GF-D8 (cell line): ENCODE measurements around the gene PLEKHA6.

Source experiments
- DNase-seq: peaks from one replicate; lab custom pipeline; 2025; lab: John Stamatoyannopoulos, UW

The PLEKHA6 gene

DNA sequence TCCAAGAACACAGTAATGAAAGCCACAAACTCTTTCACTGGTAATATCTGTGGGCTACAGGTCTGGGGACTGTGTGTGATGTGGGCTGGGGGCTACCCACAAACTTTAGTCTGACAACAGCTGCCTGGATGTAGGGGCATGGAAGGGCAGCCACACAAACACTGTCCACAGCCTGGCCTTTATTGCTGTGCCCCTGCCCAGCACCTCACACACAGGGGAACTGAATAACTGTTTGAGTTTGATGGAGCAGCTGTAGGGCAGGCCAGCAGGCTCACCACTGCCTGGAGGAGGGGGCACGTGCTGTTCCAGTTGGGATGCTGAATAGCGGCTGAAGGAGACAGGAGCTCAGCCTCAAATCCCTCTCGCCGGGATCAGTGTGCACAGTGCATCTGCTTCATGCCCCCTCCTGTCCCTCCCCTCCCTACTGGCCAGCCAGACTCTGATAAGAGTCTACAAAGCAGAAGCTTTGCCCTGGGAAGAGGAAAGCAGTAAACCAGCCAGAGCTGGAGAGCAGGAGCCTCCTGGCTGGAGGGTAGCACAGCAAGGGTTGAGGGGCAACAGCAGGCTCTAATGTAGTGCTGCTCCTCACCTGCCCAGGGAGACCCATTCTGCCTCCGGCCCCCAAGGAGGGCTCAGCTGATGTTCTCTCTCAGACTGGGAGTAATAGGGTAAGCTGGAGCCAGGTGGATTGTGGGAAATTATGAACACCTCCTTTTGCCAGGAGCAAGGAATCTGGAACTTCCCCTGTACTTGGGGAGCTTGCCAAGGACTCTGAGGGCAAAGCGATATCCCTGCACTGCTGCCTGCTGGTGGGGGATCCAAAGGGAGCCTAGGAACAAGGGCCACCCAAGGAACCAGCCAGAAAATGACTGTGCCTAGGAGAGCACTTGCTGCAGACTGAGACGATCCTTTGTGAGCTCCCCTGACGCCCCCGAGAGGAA lies 75.7 kb downstream of the PLEKHA6 start:
- DNase-seq = no peak

DNA sequence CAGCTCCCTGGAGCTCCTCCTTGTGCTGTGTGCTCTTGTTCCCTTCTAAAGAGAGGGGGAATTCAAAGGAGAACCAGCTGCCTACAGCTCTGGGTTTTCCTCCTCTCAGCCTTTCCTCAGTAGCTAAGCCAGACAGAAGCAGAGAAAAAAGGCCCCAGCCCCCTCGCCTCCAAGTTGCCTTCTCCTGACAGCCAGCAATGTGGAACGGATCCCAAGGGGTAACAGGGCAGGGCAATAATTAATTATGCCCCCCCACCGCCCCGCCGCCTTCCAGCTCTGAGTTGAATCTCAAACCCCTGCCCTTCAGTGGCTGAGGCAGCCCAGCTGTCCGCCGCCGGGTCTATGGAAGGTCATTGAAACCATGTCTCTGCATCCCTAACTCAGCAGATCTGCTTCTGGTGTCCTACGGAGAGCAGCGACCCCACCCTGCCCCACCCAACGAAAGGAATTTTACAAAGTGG lies 76.9 kb downstream of the PLEKHA6 start:
- DNase-seq = no peak

DNA sequence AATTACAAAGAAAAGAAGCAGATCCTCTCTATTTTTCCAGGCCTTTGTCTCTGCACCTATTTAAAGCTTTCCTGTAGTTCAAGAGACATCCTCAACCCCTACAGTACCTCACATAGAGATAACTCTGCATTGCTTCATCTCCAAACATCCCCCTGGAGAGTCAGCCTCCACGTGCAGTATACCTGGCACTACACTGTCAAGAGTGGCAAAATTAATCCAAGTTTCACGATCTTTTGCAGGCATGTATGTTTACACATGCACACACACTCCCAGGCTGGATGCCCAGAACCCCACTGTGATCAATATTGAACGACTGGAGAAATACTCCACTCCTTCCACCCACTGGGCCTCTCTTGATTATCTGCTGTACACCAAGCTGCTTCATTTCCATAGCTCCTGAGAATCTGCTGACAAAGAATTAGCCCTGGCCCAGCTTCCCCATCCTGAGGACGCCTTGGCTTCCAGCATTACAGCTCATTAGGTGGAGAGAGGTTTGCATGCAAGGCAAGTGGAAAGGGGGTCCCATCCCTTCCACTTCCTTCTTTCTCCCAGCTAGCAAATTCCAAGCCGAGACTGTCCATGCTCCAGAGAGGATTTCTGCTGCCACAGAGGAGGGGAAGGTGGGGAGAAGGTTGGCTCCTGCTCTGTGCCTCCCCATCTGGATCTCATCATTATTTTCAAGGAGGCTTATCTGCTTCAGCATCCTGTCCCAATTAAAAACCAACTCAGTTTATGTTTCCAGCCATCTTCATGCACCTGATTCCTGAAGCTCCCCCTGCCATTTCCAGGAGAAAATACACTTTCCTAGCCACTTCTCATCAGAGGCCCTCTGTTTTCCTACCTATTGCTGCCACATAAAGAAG lies 79.4 kb downstream of the PLEKHA6 start:
- DNase-seq = no peak

DNA sequence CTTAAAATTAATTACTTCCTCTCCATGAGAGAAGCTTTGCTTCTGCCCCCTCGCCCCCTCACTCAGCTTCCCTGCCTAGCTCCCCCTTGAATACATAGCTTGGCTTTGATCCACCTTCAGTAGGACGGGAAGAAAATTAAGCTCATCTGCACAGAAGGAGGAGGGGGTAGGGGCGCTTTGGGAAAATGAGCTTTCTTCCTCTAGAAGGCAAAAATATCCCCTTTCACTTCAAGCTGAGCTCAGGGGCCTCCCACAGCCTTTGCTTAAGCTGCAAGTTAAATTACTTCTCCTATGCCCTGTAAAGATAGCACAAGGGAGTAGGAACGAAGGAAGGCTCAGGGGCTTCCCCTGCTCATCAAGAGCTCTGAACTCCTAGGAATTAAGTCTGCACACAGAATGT lies 80.8 kb downstream of the PLEKHA6 start:
- DNase-seq = no peak

DNA sequence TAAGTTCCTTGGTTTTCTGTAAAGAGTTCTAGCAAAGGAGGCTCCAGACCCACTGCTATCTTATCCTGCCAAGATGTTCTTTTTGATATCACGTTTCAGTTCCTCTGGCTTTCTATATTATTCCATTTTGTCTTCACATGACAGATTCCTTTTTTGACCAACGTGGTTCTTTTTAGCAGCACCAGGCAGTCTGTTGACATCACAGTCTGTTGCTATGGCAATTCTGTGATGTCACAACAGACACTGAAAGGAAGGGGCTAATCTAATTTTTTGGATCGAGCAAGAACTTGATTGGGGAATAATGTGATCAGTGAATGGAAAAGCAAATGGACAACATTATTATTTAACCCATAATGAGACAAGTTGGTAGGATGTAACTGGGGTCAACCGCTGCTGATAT lies 81.5 kb downstream of the PLEKHA6 start:
- DNase-seq = no peak

DNA sequence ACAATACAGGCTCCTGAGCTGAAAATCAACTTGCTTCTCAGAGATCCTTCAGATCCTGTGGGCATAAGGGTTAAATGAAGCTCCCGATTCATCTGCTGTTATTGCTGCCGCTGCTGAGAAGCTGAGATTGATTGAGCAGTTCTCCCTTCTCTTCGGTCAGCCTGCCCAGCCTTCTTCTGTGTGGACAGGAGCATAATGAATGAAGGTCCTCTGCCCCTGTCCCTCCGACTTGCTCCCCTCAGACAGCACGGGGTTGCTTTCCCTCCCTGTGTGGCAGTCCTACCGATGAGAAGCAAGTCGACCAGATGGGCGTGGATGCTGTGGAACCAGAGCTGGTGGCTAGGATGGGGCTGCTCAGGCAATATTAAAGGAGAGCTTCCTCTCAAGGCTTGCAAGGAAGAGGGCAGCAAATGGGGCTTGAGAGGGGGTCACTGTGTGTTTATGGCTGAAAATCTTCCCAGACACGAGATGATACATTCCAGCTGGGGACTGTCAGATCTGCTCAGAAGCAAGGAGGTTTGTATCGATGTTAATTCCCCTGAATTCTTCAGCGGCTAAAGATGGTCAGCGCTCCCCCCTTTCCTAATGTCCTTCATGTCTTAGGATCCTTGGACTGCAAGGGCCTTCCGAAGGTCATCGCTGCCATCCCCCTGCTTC lies 82.0 kb downstream of the PLEKHA6 start:
- no peak for DNase-seq

DNA sequence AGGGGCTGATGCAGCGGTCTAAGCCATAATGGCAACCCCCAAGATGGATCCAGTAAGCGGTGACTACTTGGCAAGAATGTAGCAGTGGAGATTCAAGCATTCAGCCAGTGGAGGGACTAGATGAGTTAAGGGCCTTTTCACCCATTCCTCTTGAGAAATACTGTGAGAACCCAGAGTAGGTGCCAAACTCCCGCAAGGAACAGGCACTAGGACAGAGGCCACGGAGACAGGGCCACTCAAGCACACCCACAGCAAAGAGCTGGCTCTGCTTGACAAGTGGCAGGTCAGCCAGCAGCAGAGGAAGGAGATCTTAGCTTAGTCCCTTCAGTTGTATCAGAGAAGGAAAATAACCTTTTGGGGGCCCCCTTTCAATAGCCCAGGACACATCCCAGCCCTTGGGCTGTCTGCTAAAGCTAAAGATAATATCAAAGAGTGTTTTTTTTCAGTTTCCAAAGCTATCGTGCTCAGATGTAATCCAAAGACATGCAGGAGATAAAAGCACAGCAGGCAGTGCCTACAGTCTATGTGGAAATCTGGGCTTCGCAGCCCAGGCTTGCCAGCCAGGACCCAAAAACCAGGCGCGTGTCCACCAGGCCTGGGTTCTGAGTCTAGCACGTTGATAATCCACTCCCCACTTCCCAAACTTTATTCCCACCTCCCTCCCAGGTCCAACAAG lies 83.9 kb downstream of the PLEKHA6 start:
- no peak for DNase-seq

DNA sequence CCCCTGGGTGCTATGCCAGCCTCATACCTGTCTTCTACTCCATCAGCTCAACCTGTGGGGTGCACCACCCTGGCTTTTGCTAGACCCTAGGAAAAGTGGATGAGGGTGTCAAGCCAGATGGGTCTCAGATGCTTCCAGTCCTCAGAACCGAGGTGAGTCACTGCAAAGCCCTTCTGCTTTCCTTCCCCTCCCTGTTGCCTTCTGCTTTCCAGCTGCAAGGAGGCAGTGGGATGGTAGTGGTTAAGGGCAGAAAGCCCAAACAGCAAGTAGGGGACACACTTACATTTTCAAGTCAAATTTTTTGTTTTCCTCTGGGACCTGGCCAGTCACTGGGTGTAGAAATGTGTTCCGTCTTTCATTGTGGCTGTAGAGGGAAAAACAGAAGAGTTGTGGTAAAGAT lies 85.3 kb downstream of the PLEKHA6 start:
- DNase-seq = no peak

DNA sequence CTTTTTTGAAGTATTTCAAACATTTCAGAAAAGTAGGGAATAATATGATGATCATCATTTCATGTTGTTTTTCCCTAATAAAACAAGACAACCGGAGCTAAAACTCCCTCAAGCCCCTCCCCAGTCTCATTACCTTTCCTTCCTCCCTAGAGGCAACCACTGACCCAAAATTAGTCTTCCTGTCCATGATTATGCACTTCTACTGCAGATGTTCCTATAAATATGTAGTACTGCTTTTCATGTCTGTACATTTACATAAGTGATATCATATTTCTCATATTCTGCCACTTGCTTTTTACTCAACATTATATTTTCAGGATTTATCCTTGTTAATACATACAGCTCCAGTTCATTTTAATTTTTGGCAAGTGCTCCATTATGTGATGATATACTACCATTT lies 87.2 kb downstream of the PLEKHA6 start:
- no peak for DNase-seq

DNA sequence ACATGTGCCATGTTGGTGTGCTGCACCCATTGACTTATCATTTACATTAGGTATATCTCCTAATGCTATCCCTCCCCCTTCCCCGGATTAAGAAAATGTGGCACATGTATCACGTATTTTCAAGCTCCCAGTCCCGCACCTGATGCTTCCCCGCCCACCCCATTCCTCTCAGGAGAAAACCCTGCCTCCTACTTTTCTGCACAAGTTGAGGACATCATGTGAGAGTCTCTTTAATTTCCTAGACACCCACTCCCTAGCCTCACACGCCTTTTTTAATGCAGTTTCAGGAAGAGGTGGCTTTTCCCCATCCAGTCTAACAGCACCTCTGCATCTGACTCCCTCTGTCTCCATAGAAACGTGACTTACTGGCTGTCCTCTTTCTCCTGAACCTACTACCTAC lies 87.8 kb downstream of the PLEKHA6 start:
- no peak for DNase-seq

DNA sequence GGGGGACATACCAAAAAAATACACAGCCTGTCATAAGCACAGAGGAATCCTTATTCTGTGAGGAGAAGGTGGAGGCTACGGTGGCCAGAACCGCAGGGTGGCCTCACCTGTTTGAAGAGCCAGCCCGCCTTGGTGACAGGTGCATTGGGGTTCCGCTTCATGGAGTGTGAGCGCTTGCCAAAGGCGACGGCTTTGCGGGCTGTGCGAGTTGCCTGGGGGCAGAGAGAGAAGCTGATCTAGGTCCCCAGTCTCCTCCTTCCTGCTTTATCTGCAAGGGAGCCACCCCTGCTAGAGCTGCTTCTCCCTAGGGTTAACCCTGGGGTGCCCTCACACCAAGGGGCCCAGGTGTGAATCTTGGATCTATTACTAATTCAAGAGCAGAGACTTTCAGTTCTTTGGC lies 91.6 kb downstream of the PLEKHA6 start:
- no peak for DNase-seq

DNA sequence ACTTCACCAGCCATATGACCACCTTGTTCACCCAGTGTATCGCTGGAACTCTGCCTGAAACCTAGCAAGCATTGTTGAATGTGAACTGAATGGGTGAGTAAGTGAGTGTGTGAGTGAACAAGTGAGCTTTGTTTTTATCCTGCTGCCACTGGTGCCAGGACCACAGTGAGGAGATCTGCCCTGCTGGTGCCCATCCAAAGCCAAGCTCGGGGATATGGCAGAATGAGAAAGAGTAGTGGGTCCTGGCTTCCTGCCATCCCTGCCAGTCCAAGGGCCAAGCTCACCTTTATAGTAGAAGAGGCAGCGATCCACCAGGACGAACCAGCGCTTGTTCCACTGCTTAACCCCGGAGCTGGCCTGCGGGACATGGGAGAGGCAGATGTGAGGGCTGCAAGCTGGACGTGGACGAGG lies 92.5 kb downstream of the PLEKHA6 start:
- no peak for DNase-seq

DNA sequence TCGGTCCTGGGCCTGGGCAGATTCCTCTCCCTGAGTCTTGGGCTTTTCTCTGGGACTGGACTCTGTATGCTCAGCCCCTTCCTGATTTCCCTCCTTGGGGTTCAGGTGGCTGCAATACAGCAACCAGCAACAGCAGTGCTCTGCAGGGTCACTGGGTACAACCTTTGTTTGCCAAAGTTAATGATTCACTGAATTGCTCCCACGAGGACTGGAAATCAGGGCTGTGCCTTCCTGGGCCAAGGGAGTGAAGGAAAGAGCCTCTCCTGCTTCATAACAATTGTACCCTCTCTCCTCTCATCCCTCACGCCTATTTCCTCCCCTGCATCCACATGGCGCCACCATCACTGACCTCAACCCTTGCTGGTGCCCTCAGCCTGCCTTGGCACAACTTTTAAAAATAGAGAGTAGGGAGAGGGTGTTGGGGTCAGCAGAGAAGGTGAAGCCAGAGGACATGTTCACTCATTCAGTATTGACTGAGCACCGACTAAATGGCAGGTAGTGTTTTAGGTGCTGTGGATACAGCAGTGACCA lies 93.2 kb downstream of the PLEKHA6 start:
- no peak for DNase-seq

DNA sequence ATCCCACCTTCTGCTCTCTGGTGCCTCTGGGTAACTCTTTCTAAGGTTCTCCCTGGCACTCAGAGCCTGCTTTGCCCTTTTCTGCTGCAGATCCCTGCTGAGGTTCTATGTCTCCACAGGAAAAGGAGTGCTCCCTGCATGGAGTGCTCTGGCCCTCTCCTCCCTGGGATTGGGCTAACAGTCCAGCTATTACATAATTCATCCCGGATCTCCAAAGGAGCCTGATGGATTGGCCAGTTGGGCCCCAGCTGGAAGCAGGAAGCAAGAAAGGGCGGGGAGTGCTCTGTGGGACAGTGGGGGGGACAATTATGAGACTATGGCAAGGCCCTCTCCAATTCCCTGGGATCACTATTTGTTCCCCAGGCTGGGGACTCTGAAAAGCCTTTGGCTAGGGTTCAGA lies 94.1 kb downstream of the PLEKHA6 start:
- no peak for DNase-seq

DNA sequence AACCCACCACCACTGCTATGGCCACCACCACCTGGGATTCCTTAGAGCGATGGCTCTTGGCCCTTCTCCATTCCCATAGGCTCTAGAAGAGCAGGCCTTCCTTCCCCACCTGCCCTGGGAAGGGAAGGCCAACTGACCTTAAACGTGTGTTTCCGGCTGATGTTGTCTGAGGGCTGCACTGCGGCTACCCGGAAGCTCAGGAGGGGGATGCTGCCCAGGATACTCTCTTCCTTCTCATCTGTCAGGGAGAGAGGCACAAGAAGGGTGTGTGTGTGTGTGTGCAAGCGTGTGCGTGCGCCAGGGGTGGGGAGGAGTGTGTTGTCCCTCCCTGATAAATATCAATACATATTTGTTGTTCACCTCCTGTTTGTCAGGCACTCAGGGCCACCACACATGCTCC lies 94.9 kb downstream of the PLEKHA6 start:
- no peak for DNase-seq

DNA sequence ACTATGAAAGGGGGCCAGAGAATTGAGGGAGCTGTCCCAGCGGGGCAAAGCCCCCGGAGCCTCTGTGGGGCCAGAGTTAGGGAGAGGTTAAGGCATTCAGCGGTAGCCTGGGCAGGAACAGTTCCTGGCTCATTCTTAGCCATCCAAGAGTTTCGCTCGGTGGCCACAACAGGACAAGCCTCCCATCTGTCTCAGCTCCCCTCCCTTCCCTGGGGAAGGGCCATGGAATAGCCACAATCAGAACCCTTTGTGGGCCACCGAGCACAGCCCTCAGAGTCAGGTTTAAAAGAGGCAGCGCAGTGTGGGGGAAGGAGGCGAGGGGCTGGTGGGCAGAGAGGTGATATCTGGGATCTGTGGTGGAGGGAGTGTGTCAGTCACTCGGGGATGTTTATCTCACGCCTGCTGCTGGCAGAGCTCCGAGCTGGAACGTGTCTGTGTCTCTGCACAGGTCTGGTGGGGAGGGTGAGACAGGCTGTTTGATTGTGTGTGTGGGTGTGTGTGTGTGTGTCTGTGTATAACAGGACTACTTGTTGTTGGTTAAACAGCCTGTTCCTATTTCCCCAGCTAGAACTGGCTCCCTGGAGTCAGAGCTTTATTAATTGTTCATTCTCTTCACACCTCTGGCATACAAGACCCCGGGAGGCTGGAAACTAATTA lies 96.3 kb downstream of the PLEKHA6 start:
- DNase-seq = no peak

DNA sequence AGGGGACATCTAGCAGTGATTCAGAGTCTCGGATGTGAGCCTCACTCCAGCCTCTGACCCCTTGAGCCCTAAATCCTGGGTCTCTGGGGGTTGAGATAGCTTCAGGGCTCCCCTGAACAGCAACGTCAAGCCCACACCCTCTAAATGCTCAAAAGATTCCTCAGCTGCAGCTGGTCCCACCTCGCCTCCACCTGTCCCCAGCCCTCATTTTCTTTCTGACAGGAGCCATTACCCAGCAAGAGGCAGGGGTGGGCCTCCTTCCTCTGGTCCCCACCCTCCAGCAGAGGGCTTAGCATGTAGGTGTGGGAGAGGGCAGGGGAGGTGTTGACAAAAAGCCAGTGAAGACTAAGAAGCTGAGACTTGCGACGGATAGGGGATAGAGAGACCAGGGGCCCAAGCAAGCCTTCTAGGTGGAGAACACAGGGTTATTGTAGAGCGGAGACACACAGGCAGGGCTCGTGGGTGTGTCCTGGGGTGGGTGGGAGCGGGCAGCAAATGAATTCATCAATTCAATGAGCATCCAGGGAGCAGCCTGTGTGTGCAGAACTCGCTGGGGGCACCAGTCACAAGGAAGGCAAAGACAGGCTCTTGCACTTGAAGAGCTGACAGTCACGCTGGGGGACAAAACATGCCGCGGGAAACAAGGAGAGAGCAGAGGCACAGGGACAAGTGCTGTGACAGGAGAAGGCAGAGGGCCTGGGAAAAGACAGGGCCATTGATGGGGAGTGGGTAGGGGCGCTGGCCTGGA lies 97.0 kb downstream of the PLEKHA6 start:
- no peak for DNase-seq

DNA sequence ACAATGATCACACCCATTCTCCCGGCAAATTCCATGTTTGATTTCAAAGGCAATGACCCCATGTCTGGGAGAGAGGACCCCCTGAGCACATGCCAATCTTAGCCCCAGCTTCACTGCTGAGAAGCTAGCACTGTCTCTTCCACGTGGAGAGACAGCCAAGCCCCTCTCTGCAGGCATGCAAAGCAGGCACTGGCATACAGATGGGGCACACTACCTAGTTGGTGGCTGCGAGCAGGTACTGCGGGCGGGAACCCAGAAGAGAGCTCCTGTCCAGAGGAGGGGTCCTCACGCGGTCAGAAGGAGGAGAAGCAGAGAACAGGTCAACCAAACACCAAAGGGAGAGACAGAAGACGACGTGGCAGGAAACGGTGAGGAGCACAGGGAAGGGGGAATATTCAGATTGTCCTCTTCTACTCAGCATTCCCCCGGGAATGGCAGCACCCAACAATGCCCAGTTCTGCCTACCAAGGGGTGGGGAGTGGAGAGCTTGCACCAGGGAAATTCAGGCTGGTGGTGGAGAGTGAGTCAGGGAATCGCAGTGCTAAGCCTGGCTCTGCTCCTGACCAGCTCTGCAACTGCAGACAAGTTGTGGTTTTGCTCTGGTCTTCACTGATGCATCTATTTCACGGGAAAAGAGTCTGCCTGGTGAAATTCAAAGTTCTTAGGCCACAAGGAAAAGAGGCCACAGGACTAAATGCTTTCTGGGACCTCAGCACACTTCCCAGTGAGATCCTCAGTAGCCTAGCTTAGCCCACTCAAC lies 97.8 kb downstream of the PLEKHA6 start:
- no peak for DNase-seq

DNA sequence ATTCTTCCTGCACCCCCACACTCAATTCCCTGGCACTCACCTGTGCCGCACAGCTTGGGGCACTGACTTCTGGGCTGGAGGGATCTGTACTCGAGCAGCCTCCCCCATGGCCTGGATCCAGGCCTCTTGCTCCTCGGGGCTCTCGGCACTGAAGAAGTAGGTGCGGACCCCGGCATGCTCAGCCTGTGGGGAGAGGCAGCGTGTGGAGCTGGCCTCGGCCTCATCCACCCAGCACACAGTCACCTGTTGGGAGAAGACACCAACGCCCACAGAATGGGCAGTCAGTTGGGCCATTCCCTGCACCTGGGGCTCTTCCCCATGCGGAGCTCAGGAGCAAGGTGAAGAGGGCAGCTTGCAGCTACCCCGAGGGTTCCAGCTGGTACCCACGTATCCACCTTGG lies 98.5 kb downstream of the PLEKHA6 start:
- no peak for DNase-seq
